Pulmonary artery endothelial cell (primary cell): Measurements from ENCODE around the gene TCP11X2. TPM values are rescaled to one million over a fixed set of nuclear protein-coding genes. Genes with fewer than 3 reads are reported as not detected.
"Not testable (repeated sequence)": the region's sequence is repeated elsewhere in the genome, so short reads cannot be mapped to it uniquely, and the experiment has no call there.

Experiments used
- DNase-seq: peaks from one replicate; pipeline ENCODE4 v3.0.0-alpha.2; 2011; ENCODE audit warnings: low read depth, low spot score
- total RNA-seq: library from RNA; depleted of rRNA; stranded (reverse); fragments of >200 nt; gene quantifications from 2 replicates; pipeline ENCODE4 v1.2.3, GENCODE V29; 2014

The TCP11X2 gene
- not detected in 2 replicates for total RNA-seq

GRCh38 chrX:102471762-102472220 is at the start of gene TCP11X2:
TSS of gene TCP11X2 (minus strand) at chrX:102471812.
- DNase-seq = not testable (repeated sequence)

- no peak for DNase-seq
These were observed 45.7 kb upstream of the TCP11X2 start for GRCh38 chrX:102517326-102517725.

GRCh38 chrX:102515975-102516941 is 44.6 kb upstream of the TCP11X2 start, which contains the start of gene TMSB15A:
TSS of gene TMSB15A (minus strand) at chrX:102516739.
- DNase-seq = no peak

- DNase-seq = no peak
These were observed 42.9 kb upstream of the TCP11X2 start for GRCh38 chrX:102514536-102514935.

GRCh38 chrX:102498732-102499131 is 27.1 kb upstream of the TCP11X2 start:
- no peak for DNase-seq

- DNase-seq = no peak
These were observed 20.2 kb upstream of the TCP11X2 start for GRCh38 chrX:102491766-102492165.

GRCh38 chrX:102478765-102479164 is 7.2 kb upstream of the TCP11X2 start:
- DNase-seq = not testable (repeated sequence)

GRCh38 chrX:102470215-102470614 is 1.4 kb downstream of the TCP11X2 start:
- not testable (repeated sequence) for DNase-seq

- DNase-seq = not testable (repeated sequence)
These were observed 13.0 kb downstream of the TCP11X2 start for GRCh38 chrX:102458615-102459014.

GRCh38 chrX:102439908-102440307 is 31.7 kb downstream of the TCP11X2 start, which contains the start of gene NXF2B:
TSS of gene NXF2B (minus strand) at chrX:102440008. CDS start at chrX:102380036, 59,972 bp downstream.
- DNase-seq = not testable (repeated sequence)

GRCh38 chrX:102414493-102414892 is 57.1 kb downstream of the TCP11X2 start:
- not testable (repeated sequence) for DNase-seq

Other genes with a start within 250 kb of the TCP11X2 start
- not detected in 2 replicates for gene NXF2, start 224.6 kb downstream of the TCP11X2 start, total RNA-seq
- gene NXF2B, start 31.8 kb downstream of the TCP11X2 start, total RNA-seq = not detected in 2 replicates
- 3.2 and 4.5 TPM in 2 replicates for gene TMSB15A, start 44.9 kb upstream of the TCP11X2 start, total RNA-seq
- 20.8 and 22.0 TPM in 2 replicates for gene ARMCX5, start 127.7 kb upstream of the TCP11X2 start, total RNA-seq
- 1.1 and 1.4 TPM in 2 replicates for gene GPRASP1, start 179.7 kb upstream of the TCP11X2 start, total RNA-seq
- 17.6 and 27.4 TPM in 2 replicates for gene GPRASP2, start 240.6 kb upstream of the TCP11X2 start, total RNA-seq
- gene GPRASP3, start 248.9 kb upstream of the TCP11X2 start, total RNA-seq = 7.6 and 11.4 TPM in 2 replicates